ENCODE results near the gene SH3BGRL.

Gene SH3BGRL

GRCh38 chrX:81201671-81202455 lies at the start of gene SH3BGRL, which contains the start of gene HMGN5:
Gene SH3BGRL, plus strand, starts transcription at chrX:81202102. Its CDS starts 99 bp downstream, at chrX:81202201.
Gene HMGN5, minus strand, starts transcription at chrX:81201913. Its CDS starts 80,364 bp downstream, at chrX:81121549.
- peak; percentile 87 for DNase-seq (ENCODE audit: low read depth)

- DNase-seq (ENCODE audit: low read depth) = no peak
Measured at GRCh38 chrX:81168391-81168790, 33.5 kb upstream of the SH3BGRL start.

- peak; percentile 2 for DNase-seq (ENCODE audit: low read depth)
Measured at GRCh38 chrX:81174286-81174685, 27.6 kb upstream of the SH3BGRL start.

- no peak for DNase-seq (ENCODE audit: low read depth)
Measured at GRCh38 chrX:81195259-81195658, 6.6 kb upstream of the SH3BGRL start.

GRCh38 chrX:81195712-81196111 lies 6.2 kb upstream of the SH3BGRL start:
- peak; percentile 21 for DNase-seq (ENCODE audit: low read depth)

GRCh38 chrX:81201071-81201470 lies 831 bp upstream of the SH3BGRL start:
- no peak for DNase-seq (ENCODE audit: low read depth)

- no peak for DNase-seq (ENCODE audit: low read depth)
Measured at GRCh38 chrX:81202456-81202819, 536 bp downstream of the SH3BGRL start.

GRCh38 chrX:81202943-81203342 lies 1.0 kb downstream of the SH3BGRL start:
- DNase-seq (ENCODE audit: low read depth) = no peak

GRCh38 chrX:81205551-81205950 lies 3.6 kb downstream of the SH3BGRL start:
- no peak for DNase-seq (ENCODE audit: low read depth)

- DNase-seq (ENCODE audit: low read depth) = no peak
Measured at GRCh38 chrX:81206476-81206875, 4.6 kb downstream of the SH3BGRL start.

- DNase-seq (ENCODE audit: low read depth) = no peak
Measured at GRCh38 chrX:81208916-81209315, 7.0 kb downstream of the SH3BGRL start.

- no peak for DNase-seq (ENCODE audit: low read depth)
Measured at GRCh38 chrX:81215685-81216084, 13.8 kb downstream of the SH3BGRL start.

- DNase-seq (ENCODE audit: low read depth) = no peak
Measured at GRCh38 chrX:81229229-81229628, 27.3 kb downstream of the SH3BGRL start.

- DNase-seq (ENCODE audit: low read depth) = no peak
Measured at GRCh38 chrX:81229901-81230300, 28.0 kb downstream of the SH3BGRL start.

GRCh38 chrX:81231476-81231875 lies 29.6 kb downstream of the SH3BGRL start:
- DNase-seq (ENCODE audit: low read depth) = no peak

GRCh38 chrX:81232218-81232617 lies 30.3 kb downstream of the SH3BGRL start:
- DNase-seq (ENCODE audit: low read depth) = no peak

GRCh38 chrX:81237516-81237915 lies 35.6 kb downstream of the SH3BGRL start:
- DNase-seq (ENCODE audit: low read depth) = no peak

GRCh38 chrX:81238166-81238565 lies 36.3 kb downstream of the SH3BGRL start:
- DNase-seq (ENCODE audit: low read depth) = no peak

GRCh38 chrX:81240701-81241331 lies 38.9 kb downstream of the SH3BGRL start:
- no peak for DNase-seq (ENCODE audit: low read depth)

GRCh38 chrX:81241753-81242152 lies 39.9 kb downstream of the SH3BGRL start:
- DNase-seq (ENCODE audit: low read depth) = no peak

- DNase-seq (ENCODE audit: low read depth) = no peak
Measured at GRCh38 chrX:81255876-81256275, 54.0 kb downstream of the SH3BGRL start.

- DNase-seq (ENCODE audit: low read depth) = no peak
Measured at GRCh38 chrX:81257817-81258216, 55.9 kb downstream of the SH3BGRL start.

- peak; percentile 20 for DNase-seq (ENCODE audit: low read depth)
Measured at GRCh38 chrX:81259020-81259713, 57.3 kb downstream of the SH3BGRL start.
